PFSK-1 (cell line): ENCODE measurements around the gene ABCA8.

ENCODE experiments used
- FOXP2 ChIP-seq: optimal IDR thresholded peaks from 2 replicates; pipeline ENCODE3; 2011; ENCODE audit warnings: borderline replicate concordance, control low read depth, inconsistent platforms; ENCODE audit not compliant: insufficient read depth; ENCODE audit errors: extremely low read length, extremely low read depth
- POLR2AphosphoS5 ChIP-seq: IDR thresholded peaks from 2 replicates; pipeline ENCODE4 v1.6.1; 2012; ENCODE audit warnings: low read depth, mild to moderate bottlenecking, control low read depth, low read length, moderate library complexity
- SIN3A ChIP-seq: IDR thresholded peaks from 2 replicates; pipeline ENCODE4 v1.6.1; 2012; ENCODE audit warnings: mild to moderate bottlenecking, low read length, moderate library complexity, borderline replicate concordance; ENCODE audit not compliant: insufficient read depth
- TAF1 ChIP-seq: IDR thresholded peaks from 2 replicates; pipeline ENCODE4 v1.6.1; 2012; ENCODE audit warnings: low read length, control low read depth, borderline replicate concordance; ENCODE audit not compliant: insufficient read depth
- TF ChIP-seq, protein P1 (sequence below), 2 experiments: IDR thresholded peaks; 2 replicates each; pipeline versions ENCODE4 v1.6.1 to v1.8.0; 2011 to 2012; ENCODE audit warnings: low read depth in 2 of 2, low read length in 2 of 2, control low read depth in 1 of 2, inconsistent platforms in 1 of 2, mild to moderate bottlenecking in 1 of 2, moderate library complexity in 1 of 2; ENCODE audit not compliant: insufficient read depth in 1 of 2

GRCh38 chr17:68847711-68848110, 107.5 kb downstream of the ABCA8 start:
- no peak for TF ChIP-seq TAF1
- TF ChIP-seq, protein P1, sequence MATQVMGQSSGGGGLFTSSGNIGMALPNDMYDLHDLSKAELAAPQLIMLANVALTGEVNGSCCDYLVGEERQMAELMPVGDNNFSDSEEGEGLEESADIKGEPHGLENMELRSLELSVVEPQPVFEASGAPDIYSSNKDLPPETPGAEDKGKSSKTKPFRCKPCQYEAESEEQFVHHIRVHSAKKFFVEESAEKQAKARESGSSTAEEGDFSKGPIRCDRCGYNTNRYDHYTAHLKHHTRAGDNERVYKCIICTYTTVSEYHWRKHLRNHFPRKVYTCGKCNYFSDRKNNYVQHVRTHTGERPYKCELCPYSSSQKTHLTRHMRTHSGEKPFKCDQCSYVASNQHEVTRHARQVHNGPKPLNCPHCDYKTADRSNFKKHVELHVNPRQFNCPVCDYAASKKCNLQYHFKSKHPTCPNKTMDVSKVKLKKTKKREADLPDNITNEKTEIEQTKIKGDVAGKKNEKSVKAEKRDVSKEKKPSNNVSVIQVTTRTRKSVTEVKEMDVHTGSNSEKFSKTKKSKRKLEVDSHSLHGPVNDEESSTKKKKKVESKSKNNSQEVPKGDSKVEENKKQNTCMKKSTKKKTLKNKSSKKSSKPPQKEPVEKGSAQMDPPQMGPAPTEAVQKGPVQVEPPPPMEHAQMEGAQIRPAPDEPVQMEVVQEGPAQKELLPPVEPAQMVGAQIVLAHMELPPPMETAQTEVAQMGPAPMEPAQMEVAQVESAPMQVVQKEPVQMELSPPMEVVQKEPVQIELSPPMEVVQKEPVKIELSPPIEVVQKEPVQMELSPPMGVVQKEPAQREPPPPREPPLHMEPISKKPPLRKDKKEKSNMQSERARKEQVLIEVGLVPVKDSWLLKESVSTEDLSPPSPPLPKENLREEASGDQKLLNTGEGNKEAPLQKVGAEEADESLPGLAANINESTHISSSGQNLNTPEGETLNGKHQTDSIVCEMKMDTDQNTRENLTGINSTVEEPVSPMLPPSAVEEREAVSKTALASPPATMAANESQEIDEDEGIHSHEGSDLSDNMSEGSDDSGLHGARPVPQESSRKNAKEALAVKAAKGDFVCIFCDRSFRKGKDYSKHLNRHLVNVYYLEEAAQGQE (IDR thresholded peaks at IDR 0.05; ENCODE audit: insufficient read depth in 1 of 2, low read depth in 2 of 2, low read length in 2 of 2), result no peak
- no peak for TF ChIP-seq POLR2AphosphoS5
- TF ChIP-seq SIN3A, result no peak
- TF ChIP-seq FOXP2, result no peak
